H1 (cell line): Measurements from ENCODE around the gene TMPRSS3. TPM values are rescaled to one million over a fixed set of nuclear protein-coding genes. Genes with fewer than 3 reads are reported as not detected.

ENCODE experiments used
- GTF2F1 ChIP-seq: IDR thresholded peaks from 2 replicates; pipeline ENCODE4 v1.6.1; 2012; ENCODE audit warnings: low read depth, low read length, improper control_type of control experiment, borderline replicate concordance
- KDM1A ChIP-seq: fragments of 200-600, 300-600 bp; sonication (generic); IDR thresholded peaks from 2 replicates; pipeline ENCODE4 v1.7.1; 2016; ENCODE audit warnings: mild to moderate bottlenecking, low read length, borderline replicate concordance
- SP4 ChIP-seq: IDR thresholded peaks from 2 replicates; pipeline ENCODE4 v1.6.1; 2012; ENCODE audit warnings: low read length, inconsistent platforms
- polyA plus RNA-seq, 7 experiments: library from polyadenylated mRNA; depleted of rRNA in 3 of 7; stranded (reverse) in 5 of 7; unstranded in 2 of 7; fragments of >200 nt in 5 of 7; fragments of 200-250 nt in 2 of 7; gene quantifications; 1 replicate in 5 of 7; 2 replicates in 1 of 7; 4 replicates in 1 of 7; pipeline versions ENCODE4 v1.2.1 to v1.2.3, GENCODE V29; 2011 to 2013; ENCODE audit warnings: missing spikeins in 2 of 7, mixed read lengths in 2 of 7
- total RNA-seq: library from RNA; stranded (reverse); fragmentation: NEBNext Ultra II Directional; extraction: Animal tissue kit (Norgen Biotek cat#: 25700); gene quantifications from 2 replicates; pipeline ENCODE4 v1.2.1, GENCODE V29; 2021
- TF ChIP-seq, protein P1 (sequence below): fragments of 300-600 bp; sonication (generic); IDR thresholded peaks from 2 replicates; pipeline ENCODE4 v1.7.1; 2012; ENCODE audit warnings: low read length, moderate library complexity, mild to moderate bottlenecking, inconsistent platforms; ENCODE audit not compliant: insufficient replicate concordance

TMPRSS3 gene
- total and polyA plus RNA-seq, 2 of the 8 experiments (the other 6 are each of a cell fraction or from before 2014, with no cell fraction given), result 0.38 TPM; not detected in 1

DNA sequence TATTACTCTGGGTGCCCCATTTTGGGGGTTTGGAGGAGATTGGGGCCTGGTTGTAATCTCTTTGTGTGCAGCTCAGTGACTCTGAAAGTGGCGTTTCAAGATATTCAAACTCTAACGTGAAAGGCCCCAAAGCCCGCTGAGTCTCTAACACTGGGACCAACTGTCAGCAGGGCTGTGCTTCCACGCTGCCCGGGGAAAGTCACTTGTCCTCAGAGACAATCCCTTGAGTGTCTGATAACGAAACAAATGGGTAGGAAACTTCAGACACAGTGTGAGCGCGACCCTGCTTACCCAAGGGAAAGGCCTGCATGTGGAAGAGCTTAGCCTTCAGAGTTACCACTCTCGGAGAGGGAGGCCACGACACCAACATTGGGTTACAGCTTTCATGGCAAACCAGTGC, 8.7 kb upstream of the TMPRSS3 start (continued):
- TF ChIP-seq KDM1A, result no peak
- TF ChIP-seq, protein P1, sequence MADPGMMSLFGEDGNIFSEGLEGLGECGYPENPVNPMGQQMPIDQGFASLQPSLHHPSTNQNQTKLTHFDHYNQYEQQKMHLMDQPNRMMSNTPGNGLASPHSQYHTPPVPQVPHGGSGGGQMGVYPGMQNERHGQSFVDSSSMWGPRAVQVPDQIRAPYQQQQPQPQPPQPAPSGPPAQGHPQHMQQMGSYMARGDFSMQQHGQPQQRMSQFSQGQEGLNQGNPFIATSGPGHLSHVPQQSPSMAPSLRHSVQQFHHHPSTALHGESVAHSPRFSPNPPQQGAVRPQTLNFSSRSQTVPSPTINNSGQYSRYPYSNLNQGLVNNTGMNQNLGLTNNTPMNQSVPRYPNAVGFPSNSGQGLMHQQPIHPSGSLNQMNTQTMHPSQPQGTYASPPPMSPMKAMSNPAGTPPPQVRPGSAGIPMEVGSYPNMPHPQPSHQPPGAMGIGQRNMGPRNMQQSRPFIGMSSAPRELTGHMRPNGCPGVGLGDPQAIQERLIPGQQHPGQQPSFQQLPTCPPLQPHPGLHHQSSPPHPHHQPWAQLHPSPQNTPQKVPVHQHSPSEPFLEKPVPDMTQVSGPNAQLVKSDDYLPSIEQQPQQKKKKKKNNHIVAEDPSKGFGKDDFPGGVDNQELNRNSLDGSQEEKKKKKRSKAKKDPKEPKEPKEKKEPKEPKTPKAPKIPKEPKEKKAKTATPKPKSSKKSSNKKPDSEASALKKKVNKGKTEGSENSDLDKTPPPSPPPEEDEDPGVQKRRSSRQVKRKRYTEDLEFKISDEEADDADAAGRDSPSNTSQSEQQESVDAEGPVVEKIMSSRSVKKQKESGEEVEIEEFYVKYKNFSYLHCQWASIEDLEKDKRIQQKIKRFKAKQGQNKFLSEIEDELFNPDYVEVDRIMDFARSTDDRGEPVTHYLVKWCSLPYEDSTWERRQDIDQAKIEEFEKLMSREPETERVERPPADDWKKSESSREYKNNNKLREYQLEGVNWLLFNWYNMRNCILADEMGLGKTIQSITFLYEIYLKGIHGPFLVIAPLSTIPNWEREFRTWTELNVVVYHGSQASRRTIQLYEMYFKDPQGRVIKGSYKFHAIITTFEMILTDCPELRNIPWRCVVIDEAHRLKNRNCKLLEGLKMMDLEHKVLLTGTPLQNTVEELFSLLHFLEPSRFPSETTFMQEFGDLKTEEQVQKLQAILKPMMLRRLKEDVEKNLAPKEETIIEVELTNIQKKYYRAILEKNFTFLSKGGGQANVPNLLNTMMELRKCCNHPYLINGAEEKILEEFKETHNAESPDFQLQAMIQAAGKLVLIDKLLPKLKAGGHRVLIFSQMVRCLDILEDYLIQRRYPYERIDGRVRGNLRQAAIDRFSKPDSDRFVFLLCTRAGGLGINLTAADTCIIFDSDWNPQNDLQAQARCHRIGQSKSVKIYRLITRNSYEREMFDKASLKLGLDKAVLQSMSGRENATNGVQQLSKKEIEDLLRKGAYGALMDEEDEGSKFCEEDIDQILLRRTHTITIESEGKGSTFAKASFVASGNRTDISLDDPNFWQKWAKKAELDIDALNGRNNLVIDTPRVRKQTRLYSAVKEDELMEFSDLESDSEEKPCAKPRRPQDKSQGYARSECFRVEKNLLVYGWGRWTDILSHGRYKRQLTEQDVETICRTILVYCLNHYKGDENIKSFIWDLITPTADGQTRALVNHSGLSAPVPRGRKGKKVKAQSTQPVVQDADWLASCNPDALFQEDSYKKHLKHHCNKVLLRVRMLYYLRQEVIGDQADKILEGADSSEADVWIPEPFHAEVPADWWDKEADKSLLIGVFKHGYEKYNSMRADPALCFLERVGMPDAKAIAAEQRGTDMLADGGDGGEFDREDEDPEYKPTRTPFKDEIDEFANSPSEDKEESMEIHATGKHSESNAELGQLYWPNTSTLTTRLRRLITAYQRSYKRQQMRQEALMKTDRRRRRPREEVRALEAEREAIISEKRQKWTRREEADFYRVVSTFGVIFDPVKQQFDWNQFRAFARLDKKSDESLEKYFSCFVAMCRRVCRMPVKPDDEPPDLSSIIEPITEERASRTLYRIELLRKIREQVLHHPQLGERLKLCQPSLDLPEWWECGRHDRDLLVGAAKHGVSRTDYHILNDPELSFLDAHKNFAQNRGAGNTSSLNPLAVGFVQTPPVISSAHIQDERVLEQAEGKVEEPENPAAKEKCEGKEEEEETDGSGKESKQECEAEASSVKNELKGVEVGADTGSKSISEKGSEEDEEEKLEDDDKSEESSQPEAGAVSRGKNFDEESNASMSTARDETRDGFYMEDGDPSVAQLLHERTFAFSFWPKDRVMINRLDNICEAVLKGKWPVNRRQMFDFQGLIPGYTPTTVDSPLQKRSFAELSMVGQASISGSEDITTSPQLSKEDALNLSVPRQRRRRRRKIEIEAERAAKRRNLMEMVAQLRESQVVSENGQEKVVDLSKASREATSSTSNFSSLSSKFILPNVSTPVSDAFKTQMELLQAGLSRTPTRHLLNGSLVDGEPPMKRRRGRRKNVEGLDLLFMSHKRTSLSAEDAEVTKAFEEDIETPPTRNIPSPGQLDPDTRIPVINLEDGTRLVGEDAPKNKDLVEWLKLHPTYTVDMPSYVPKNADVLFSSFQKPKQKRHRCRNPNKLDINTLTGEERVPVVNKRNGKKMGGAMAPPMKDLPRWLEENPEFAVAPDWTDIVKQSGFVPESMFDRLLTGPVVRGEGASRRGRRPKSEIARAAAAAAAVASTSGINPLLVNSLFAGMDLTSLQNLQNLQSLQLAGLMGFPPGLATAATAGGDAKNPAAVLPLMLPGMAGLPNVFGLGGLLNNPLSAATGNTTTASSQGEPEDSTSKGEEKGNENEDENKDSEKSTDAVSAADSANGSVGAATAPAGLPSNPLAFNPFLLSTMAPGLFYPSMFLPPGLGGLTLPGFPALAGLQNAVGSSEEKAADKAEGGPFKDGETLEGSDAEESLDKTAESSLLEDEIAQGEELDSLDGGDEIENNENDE, result no peak
- TF ChIP-seq SP4, result no peak
- TF ChIP-seq GTF2F1, result no peak
